CD4-positive, alpha-beta T cell treated with Interleukin-12 subunit alpha and Interleukin-12 subunit beta, for 1 hour (primary cell): ENCODE results near the gene BMPR1A.

Source experiments
- DNase-seq: peaks from one replicate; pipeline ENCODE4 v3.0.0-alpha.2; 2020

BMPR1A gene

DNA sequence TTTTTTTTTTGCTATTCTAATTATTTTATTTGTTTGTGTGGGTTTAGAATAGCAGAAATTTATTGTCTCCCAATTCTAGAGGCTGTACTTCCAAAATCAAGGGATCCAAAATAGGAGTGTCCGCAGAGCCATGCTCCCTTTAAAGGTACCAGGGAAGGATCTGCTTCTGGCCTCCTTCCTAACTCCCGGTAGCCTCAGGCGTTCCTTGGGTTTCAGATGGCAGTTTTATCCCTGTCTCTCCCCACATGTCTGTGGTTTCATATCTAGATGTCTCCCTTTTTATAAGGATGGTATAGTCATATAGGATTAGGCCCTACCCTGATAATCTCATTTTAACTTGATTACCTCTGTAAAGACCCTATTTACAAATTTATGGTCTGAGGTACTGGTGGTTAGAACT, 48.4 kb downstream of the BMPR1A start:
- no peak for DNase-seq

DNA sequence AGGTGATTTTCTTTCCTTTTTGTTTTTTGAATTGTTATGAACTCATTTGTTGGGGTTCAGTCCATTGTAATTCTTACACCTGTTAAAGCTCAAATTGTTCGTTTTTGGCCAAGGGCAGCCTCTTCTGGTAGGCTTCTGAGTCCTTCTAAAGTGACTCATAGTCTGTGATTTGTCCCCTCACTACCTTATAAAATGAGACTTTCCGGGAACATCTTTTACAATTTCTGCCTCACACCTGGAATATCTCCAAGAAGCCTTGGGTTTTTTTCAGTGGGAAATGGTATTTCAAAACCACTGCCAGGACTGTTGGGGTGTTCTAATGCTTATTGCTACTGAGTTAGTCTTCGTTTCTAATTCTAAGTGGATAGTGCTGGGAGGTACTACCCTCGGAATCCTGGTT, 56.7 kb downstream of the BMPR1A start:
- DNase-seq, result no peak

- no peak for DNase-seq
Observed at GRCh38 chr10:86813982-86814381, 57.6 kb downstream of the BMPR1A start.

GRCh38 chr10:86815035-86815617, 58.7 kb downstream of the BMPR1A start:
- no peak for DNase-seq

DNA sequence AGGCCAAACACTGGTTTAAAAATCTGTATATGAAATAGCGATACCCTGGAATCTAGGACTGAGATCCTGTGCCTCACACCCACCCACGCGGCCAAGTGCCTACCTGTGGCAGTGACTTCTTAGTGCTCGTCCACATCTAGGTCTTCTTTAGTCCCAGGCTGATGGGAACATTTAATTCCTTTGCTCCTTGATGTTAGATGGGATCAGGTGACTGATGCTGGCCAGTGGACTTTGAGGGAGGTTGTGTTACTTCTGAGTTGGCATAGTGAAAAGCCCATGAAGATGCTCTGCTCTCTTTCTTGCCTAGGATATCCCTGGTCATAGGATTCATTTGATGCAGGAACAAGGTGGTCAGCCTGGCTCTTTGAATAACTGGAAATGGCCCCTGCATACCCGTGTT, 59.2 kb downstream of the BMPR1A start:
- DNase-seq, result no peak

DNA sequence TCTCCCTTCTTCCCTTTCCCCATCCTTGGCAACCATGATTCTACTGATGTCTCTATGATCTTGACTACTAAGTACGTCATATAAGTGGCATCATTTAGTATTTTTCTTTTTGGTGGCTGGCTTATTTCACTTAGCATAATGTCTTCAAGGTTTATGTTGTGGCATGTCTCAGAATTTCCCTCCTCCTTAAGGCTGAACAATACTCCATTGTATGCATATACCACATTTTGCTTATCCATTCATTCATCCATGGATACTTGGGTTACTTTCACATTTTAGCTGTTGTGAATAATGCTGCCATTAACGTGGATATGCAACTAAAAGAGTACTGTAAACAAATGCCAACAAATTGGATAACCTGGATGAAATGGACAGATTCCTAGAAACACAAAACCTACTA, 60.8 kb downstream of the BMPR1A start:
- no peak for DNase-seq

- no peak for DNase-seq
Observed at GRCh38 chr10:86819567-86819966, 63.1 kb downstream of the BMPR1A start.

DNA sequence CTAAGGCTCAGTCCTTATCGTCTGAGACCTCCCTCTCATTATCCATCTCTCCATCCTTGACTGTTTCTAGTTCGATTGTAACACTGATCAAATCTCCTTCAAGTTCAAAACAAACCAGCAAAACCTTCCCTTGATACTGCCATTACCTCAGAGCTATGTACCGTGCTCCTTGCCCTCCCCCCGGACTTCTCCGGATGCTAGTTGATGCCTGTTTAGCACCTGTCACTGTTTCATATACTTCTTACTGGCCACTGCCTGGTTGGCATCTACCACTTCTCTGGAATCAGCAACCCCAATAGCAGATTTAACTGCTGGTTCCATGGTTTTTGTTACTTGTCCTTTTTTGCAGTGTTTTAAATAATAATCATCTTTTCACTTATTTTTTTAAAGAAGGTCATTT, 64.1 kb downstream of the BMPR1A start:
- no peak for DNase-seq

DNA sequence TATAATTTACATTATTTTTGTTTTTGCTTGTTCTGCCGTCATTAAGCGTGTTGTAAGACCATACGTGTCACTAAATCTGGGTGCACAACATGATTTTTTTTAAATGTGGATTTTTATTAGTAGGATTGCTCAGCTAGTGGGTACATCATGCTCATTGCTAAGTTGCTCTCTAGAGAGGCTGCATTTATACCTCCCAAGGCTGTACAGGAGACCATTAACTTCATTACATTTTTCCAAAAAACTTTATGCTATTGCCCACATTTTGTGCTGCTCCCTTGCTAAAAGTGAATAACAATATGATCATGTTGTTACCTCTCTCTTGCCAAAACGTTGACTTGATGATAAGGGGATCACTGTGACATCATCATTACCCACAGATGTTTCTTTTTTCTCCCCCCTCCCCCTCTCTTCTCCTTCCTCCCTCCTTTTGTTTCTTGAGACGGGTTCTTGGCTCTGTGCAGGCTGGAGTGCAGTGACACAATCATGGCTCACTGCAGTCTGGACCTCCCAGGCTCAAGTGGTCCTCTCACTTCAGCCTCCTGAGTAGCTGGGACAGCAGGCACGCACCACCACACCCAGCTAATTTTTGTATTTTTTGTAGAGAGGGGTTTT, 65.1 kb downstream of the BMPR1A start:
- DNase-seq, result no peak

DNA sequence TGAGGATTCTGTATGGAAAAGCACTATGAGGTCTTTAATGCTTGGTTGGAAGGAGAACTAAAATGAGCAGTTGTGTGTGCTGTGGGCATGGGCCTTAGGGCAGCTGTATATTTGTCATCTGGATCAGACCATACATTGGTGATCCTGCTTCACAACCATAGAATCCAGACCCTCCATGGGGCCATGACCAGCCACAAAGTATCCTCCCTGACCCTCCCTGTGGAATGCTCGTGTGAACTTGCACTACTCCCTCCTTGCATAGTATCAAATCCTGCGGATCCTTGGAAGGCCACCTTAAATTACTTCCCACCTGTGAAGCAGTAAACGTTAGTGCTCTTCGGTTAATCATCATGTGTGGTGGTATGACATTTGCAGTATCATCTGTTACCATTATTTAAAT, 67.1 kb downstream of the BMPR1A start:
- DNase-seq, result no peak

GRCh38 chr10:86824151-86824550, 67.7 kb downstream of the BMPR1A start:
- no peak for DNase-seq

- no peak for DNase-seq
Observed at GRCh38 chr10:86825366-86825765, 68.9 kb downstream of the BMPR1A start.

DNA sequence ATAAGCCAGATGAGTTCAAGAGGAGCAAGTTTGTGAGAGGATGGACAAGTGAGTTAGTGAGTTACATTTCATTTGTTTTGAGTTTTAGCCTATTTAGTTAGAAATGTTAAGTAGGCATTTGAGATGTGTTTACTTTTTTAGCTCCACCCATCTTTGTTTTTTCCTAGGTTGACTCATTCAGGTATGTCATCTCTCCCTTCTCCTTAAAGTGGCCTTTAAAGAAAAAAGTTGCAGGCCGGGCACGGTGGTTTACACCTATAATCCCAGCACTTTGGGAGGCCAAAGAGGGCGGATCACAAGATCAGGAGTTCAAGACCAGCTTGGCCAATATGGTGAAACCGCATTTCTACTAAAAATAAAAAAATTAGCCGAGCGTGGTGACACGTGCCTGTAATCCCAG, 71.2 kb downstream of the BMPR1A start:
- no peak for DNase-seq

GRCh38 chr10:86828145-86828544, 71.7 kb downstream of the BMPR1A start:
- no peak for DNase-seq

- DNase-seq, result no peak
Observed at GRCh38 chr10:86829472-86829871, 73.1 kb downstream of the BMPR1A start.

GRCh38 chr10:86830043-86830591, 73.7 kb downstream of the BMPR1A start:
- DNase-seq, result no peak

DNA sequence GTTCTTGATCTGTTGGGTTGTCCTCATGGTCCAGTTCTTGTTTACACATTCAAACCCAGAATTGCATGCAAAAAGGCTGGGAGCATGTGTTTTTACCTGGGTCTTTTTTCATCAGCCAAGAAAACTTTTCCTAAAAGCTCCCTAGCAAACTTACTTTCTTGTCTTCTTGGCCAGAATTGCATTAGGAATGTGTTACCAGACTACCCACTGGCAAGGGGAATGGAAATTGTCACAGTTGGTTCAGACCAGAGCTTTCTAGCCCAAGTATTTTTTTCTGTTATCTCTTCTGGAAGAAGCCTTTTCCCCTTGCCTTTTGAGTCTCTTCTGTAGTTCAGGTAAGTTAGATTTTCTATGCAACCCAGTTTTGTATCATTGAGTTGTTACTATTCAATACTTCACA, 77.5 kb downstream of the BMPR1A start:
- no peak for DNase-seq

- no peak for DNase-seq
Observed at GRCh38 chr10:86836044-86836443, 79.6 kb downstream of the BMPR1A start.

DNA sequence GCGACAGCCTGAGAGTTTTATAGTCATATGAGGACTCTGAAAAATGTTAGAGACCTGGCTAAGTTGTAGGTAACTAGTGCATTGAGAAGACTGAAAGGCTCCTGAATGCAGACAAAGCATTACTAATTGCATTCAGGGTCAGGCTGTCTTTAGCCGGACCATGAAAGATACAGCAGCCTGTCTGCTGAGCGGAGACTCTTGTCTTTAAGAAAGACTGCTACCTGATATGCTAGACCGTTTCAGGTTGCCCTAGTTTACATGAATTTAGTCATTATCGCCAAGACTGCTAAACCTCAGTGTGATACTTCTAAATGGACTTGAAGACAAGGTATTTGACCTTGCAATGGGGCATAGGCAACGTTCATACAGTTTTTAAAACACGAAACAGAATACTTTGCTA, 81.2 kb downstream of the BMPR1A start:
- DNase-seq, result no peak

DNA sequence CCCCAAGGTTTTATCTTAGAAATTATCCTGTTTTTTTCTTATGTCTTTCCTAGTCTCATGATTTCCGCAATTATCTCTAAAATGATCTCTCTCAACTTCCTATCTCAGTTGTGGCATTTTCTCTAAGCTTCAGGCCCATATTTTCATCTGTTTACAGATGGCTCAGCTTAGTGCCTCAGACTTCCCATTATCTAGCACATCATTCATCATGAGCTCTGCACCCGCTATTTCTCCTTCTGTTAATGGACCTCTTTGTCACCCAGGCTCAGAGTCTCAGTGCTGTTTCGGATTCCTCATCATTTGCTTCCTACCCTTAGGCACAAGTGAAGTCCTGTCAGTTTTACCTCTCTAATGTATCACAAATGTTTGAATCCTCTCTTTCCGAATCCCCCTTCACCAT, 84.1 kb downstream of the BMPR1A start:
- no peak for DNase-seq

DNA sequence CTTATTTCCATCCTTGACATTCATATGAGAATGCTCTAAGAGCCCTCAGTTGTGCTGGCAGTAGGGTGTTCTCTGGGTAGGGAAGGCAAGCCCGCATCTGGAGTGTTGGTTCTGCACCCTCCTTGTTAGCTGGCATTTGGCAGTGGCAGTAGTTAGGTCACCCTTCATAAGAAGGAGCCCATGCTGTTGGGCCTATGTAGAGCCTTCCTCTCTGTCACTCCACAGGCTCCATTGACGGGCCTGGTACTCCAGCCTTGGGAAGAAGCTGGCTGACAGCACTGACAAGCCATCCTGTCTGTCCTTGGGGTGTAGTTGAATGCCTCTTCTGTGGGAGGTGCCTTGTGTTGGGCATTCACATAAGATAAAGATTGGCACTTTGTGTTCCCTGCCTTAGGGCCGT, 89.7 kb downstream of the BMPR1A start:
- DNase-seq, result no peak

- no peak for DNase-seq
Observed at GRCh38 chr10:86848747-86849146, 92.3 kb downstream of the BMPR1A start.

GRCh38 chr10:86849181-86849894, 92.9 kb downstream of the BMPR1A start:
- no peak for DNase-seq

- DNase-seq, result no peak
Observed at GRCh38 chr10:86850481-86850880, 94.1 kb downstream of the BMPR1A start.
